GM21576 (cell line): ENCODE data around the gene GNGT2.
"Not testable (repeated sequence)": the region's sequence is repeated elsewhere in the genome, so short reads cannot be mapped to it uniquely, and the experiment has no call there.

ENCODE experiments used
- ATAC-seq: cut with Tn5 transposase; IDR thresholded peaks from one replicate; pipeline ENCODE4 v1.9.1; 2021; ENCODE audit warnings: mild to moderate bottlenecking, moderate library complexity; ENCODE audit not compliant: unreplicated experiment

Gene GNGT2

GRCh38 chr17:49213399-49213798 lies 3.0 kb upstream of the GNGT2 start:
- no peak for ATAC-seq

- no peak for ATAC-seq
These were observed 1.3 kb downstream of the GNGT2 start for GRCh38 chr17:49209061-49209571.

- ATAC-seq = no peak
These were observed 5.9 kb downstream of the GNGT2 start for GRCh38 chr17:49204516-49204915.

- no peak for ATAC-seq
These were observed 6.6 kb downstream of the GNGT2 start for GRCh38 chr17:49203796-49204195.

GRCh38 chr17:49201481-49201927 lies 8.9 kb downstream of the GNGT2 start:
- ATAC-seq = no peak

- no peak for ATAC-seq
These were observed 9.8 kb downstream of the GNGT2 start for GRCh38 chr17:49200423-49201083.

- ATAC-seq = no peak
These were observed 12.2 kb downstream of the GNGT2 start for GRCh38 chr17:49198211-49198610.

- ATAC-seq = no peak
These were observed 12.9 kb downstream of the GNGT2 start for GRCh38 chr17:49197346-49197998.

GRCh38 chr17:49196520-49196919 lies 13.9 kb downstream of the GNGT2 start:
- no peak for ATAC-seq

GRCh38 chr17:49195751-49196150 lies 14.6 kb downstream of the GNGT2 start:
- ATAC-seq = no peak

- no peak for ATAC-seq
These were observed 16.1 kb downstream of the GNGT2 start for GRCh38 chr17:49194297-49194607.

- no peak for ATAC-seq
These were observed 16.7 kb downstream of the GNGT2 start for GRCh38 chr17:49193513-49194296.

- ATAC-seq = peak; percentile 35
These were observed 18.2 kb downstream of the GNGT2 start for GRCh38 chr17:49191917-49192741.

GRCh38 chr17:49191409-49191916 lies 18.9 kb downstream of the GNGT2 start:
- no peak for ATAC-seq

- no peak for ATAC-seq
These were observed 19.4 kb downstream of the GNGT2 start for GRCh38 chr17:49190932-49191331.

GRCh38 chr17:49187301-49187700 lies 23.1 kb downstream of the GNGT2 start:
- no peak for ATAC-seq

- ATAC-seq = not testable (repeated sequence)
These were observed 25.0 kb downstream of the GNGT2 start for GRCh38 chr17:49185381-49185780.

GRCh38 chr17:49184522-49184921 lies 25.9 kb downstream of the GNGT2 start:
- ATAC-seq = not testable (repeated sequence)

GRCh38 chr17:49183801-49184200 lies 26.6 kb downstream of the GNGT2 start:
- no peak for ATAC-seq

GRCh38 chr17:49183341-49183740 lies 27.0 kb downstream of the GNGT2 start:
- no peak for ATAC-seq
